Upper lobe of left lung (tissue), 6 donors: Measurements from ENCODE around the gene SORBS2. TPM values are rescaled to one million over a fixed set of nuclear protein-coding genes. Genes with fewer than 3 reads are reported as not detected.

Source experiments
- ATAC-seq, 2 donors: fragments of 200-7000 bp; cut with Tn5 transposase; one replicate each; pipeline ENCODE4 v1.9.1; 2022; ENCODE audit warnings: mild to moderate bottlenecking in 2 of 2, moderate library complexity in 2 of 2; ENCODE audit not compliant: low FRiP score in 2 of 2
- DNase-seq, 2 donors: peaks; one replicate each; pipeline ENCODE4 v3.0.0-alpha.2; 2019 to 2020
- H3K27ac ChIP-seq, 4 donors: fragments of 200-600 bp; sonication (generic); one replicate each; pipeline ENCODE4 v1.5.1; 2016 to 2019
- H3K27me3 ChIP-seq, 4 donors: fragments of 200-600 bp; sonication (generic); one replicate each; pipeline ENCODE4 v1.5.1; 2017 to 2019
- H3K36me3 ChIP-seq, 4 donors: fragments of 200-600 bp; sonication (generic); one replicate each; pipeline ENCODE4 v1.5.1; 2016 to 2019
- H3K4me1 ChIP-seq, 4 donors: fragments of 200-600 bp; sonication (generic); one replicate each; pipeline ENCODE4 v1.5.1; 2018 to 2019
- H3K4me3 ChIP-seq, 4 donors: fragments of 200-600 bp; sonication (generic); one replicate each; pipeline ENCODE4 v1.5.1; 2017 to 2019; ENCODE audit warnings: mild to moderate bottlenecking in 2 of 4, moderate library complexity in 1 of 4
- H3K9me3 ChIP-seq, 4 donors: fragments of 200-600 bp; sonication (generic); one replicate each; pipeline ENCODE4 v1.5.1; 2018 to 2019
- CTCF ChIP-seq, 6 experiments: fragments of 450-650 bp in 4 of 6; fragments of 200-600 bp in 2 of 6; sonication (generic) in 2 of 6; IDR thresholded peaks; one replicate each; pipeline ENCODE4 v1.5.1; 2016 to 2019; ENCODE audit warnings: antibody characterized with exemption in 6 of 6
- EP300 ChIP-seq, 4 donors: sonication (generic); formaldehyde crosslinking; IDR thresholded peaks; one replicate each; pipeline ENCODE4 v1.5.1; 2017; ENCODE audit warnings: antibody characterized with exemption in 4 of 4, control low read depth in 2 of 4
- POLR2A ChIP-seq, 4 donors: fragments of 450-650 bp; IDR thresholded peaks; one replicate each; pipeline ENCODE4 v1.5.1; 2016 to 2017; ENCODE audit warnings: antibody characterized with exemption in 4 of 4, mild to moderate bottlenecking in 2 of 4
- POLR2AphosphoS5 ChIP-seq, 2 donors: sonication (generic); formaldehyde crosslinking; IDR thresholded peaks; one replicate each; pipeline ENCODE4 v1.5.1; 2017; ENCODE audit warnings: antibody characterized with exemption in 2 of 2
- WGBS, 2 donors: methylation state at CpG; one replicate each; pipeline ENCODE4 v1.1.5; 2017 to 2018; 5-methylcytosine and 5-hydroxymethylcytosine counted together
- total RNA-seq, 6 donors: library from RNA; depleted of rRNA in 4 of 6; stranded (reverse); fragments of >200 nt in 4 of 6; gene quantifications; one replicate each; pipeline versions ENCODE4 v1.1.0 to v1.2.1, GENCODE V29; 2016 to 2021
- donor health status: DM: no; HTN: no; CAD: no; lungs with moderate emphysema.
- donor health status: DM: no; HTN: yes; CAD: no; lungs with severe emphysema.

Gene SORBS2
- total RNA-seq, 6 donors from 2014 or later, result 35.4 to 83.2 (median 58.1) TPM

- Histone ChIP-seq H3K9me3 (no peaks in the 10 kb centered on the region), H3K27me3 (no peaks in the 10 kb centered on the region), H3K4me3 (no peak overlapping the region), H3K27ac (no peak overlapping the region), H3K36me3 (peaks cover 0 to 4% (median 0%) of the 10 kb centered on the region in 4 donors), H3K4me1 (peaks cover 0 to 11% (median 7%) of the 10 kb centered on the region in 4 donors)
- TF ChIP-seq CTCF (IDR thresholded peaks at IDR 0.05) (no peak), POLR2A (IDR thresholded peaks at IDR 0.05) (no peak), EP300 (IDR thresholded peaks at IDR 0.05) (no peak)
- DNase-seq (no peak), ATAC-seq (no peak)
- WGBS, 2 donors, result 100% methylated on average over 1 of the region's 1 CpG
Observed at GRCh38 chr4:185657699-185658098, 154.3 kb downstream of the SORBS2 start.

GRCh38 chr4:185657183-185657582, 154.8 kb downstream of the SORBS2 start:
- Histone ChIP-seq H3K4me1 (peaks cover 0 to 11% (median 7%) of the 10 kb centered on the region in 4 donors), H3K4me3 (peak overlapping the region in 1 of 4 donors; percentile 8), H3K9me3 (no peaks in the 10 kb centered on the region), H3K27ac (no peak overlapping the region), H3K27me3 (no peaks in the 10 kb centered on the region), H3K36me3 (peaks cover 0 to 4% (median under 1%) of the 10 kb centered on the region in 4 donors)
- 86 to 87% methylated on average over 14 of the region's 14 CpGs for whole genome bisulfite sequencing, 2 donors
- ATAC-seq (no peak), DNase-seq (no peak)
- TF ChIP-seq POLR2AphosphoS5 (IDR thresholded peaks at IDR 0.05) (no peak), POLR2A (IDR thresholded peaks at IDR 0.05) (no peak), EP300 (IDR thresholded peaks at IDR 0.05) (no peak)

GRCh38 chr4:185656467-185656931, 155.5 kb downstream of the SORBS2 start:
- DNase-seq (peak in 1 of 2 donors; percentile 61), ATAC-seq (peak; percentile 71 to 74)
- H3K4me3 ChIP-seq, result peak overlapping the region in 2 of 4 donors; percentile 8 to 25
- 36 to 44% methylated on average over 6 of the region's 6 CpGs for WGBS, 2 donors
- no peaks in the 10 kb centered on the region for H3K27me3 ChIP-seq
- no peak overlapping the region for H3K27ac ChIP-seq
- H3K4me1 ChIP-seq, result peaks cover 0 to 11% (median 8%) of the 10 kb centered on the region in 4 donors
- no peaks in the 10 kb centered on the region for H3K9me3 ChIP-seq
- H3K36me3 ChIP-seq, result peaks cover 0 to 3% (median under 1%) of the 10 kb centered on the region in 4 donors
- TF ChIP-seq POLR2A (IDR thresholded peaks at IDR 0.05), result no peak
- no peak for TF ChIP-seq POLR2AphosphoS5 (IDR thresholded peaks at IDR 0.05)
- TF ChIP-seq CTCF (IDR thresholded peaks at IDR 0.05), result peak; percentile 13 to 51 (median 28)
- no peak for TF ChIP-seq EP300 (IDR thresholded peaks at IDR 0.05)

GRCh38 chr4:185654965-185655554, 156.9 kb downstream of the SORBS2 start:
- Histone ChIP-seq H3K4me1 (peaks cover 0 to 11% (median 10%) of the 10 kb centered on the region in 4 donors), H3K9me3 (no peaks in the 10 kb centered on the region), H3K27me3 (no peaks in the 10 kb centered on the region), H3K27ac (no peak overlapping the region), H3K36me3 (peaks cover 0 to 3% (median 0%) of the 10 kb centered on the region in 4 donors), H3K4me3 (no peak overlapping the region)
- ATAC-seq, result no peak
- 42 to 55% methylated on average over 4 of the region's 4 CpGs for WGBS, 2 donors
- no peak for DNase-seq
- TF ChIP-seq POLR2AphosphoS5 (IDR thresholded peaks at IDR 0.05), result no peak
- no peak for TF ChIP-seq EP300 (IDR thresholded peaks at IDR 0.05)
- TF ChIP-seq CTCF (IDR thresholded peaks at IDR 0.05), result no peak
- no peak for TF ChIP-seq POLR2A (IDR thresholded peaks at IDR 0.05)

- TF ChIP-seq POLR2AphosphoS5 (IDR thresholded peaks at IDR 0.05), result no peak
- no peak for TF ChIP-seq EP300 (IDR thresholded peaks at IDR 0.05)
- no peak for TF ChIP-seq CTCF (IDR thresholded peaks at IDR 0.05)
- TF ChIP-seq POLR2A (IDR thresholded peaks at IDR 0.05), result no peak
- H3K27ac ChIP-seq, result no peak overlapping the region
- no peak overlapping the region for H3K4me3 ChIP-seq
- WGBS, 2 donors, result 76 to 82% methylated on average over 3 of the region's 3 CpGs
- ATAC-seq (no peak), DNase-seq (no peak)
- H3K27me3 ChIP-seq, result no peaks in the 10 kb centered on the region
- peaks cover 0 to 3% (median 1%) of the 10 kb centered on the region in 4 donors for H3K36me3 ChIP-seq
- H3K9me3 ChIP-seq, result no peaks in the 10 kb centered on the region
- H3K4me1 ChIP-seq, result peaks cover 0 to 11% (median 10%) of the 10 kb centered on the region in 4 donors
Observed at GRCh38 chr4:185654311-185654710, 157.7 kb downstream of the SORBS2 start.
